ENCODE data around the gene TMEM117.

GRCh38 chr12:43980627-43981191, 144.8 kb downstream of the TMEM117 start:
- no peak for TF ChIP-seq POLR2A (IDR thresholded peaks at IDR 0.05; ENCODE audit: low read depth, low read length)
- TF ChIP-seq POLR2AphosphoS5 (IDR thresholded peaks at IDR 0.05; ENCODE audit: low read depth, low read length): no peak

All from GM12892 (cell line).